ENCODE results near the gene TCEA2.

The TCEA2 gene

DNA sequence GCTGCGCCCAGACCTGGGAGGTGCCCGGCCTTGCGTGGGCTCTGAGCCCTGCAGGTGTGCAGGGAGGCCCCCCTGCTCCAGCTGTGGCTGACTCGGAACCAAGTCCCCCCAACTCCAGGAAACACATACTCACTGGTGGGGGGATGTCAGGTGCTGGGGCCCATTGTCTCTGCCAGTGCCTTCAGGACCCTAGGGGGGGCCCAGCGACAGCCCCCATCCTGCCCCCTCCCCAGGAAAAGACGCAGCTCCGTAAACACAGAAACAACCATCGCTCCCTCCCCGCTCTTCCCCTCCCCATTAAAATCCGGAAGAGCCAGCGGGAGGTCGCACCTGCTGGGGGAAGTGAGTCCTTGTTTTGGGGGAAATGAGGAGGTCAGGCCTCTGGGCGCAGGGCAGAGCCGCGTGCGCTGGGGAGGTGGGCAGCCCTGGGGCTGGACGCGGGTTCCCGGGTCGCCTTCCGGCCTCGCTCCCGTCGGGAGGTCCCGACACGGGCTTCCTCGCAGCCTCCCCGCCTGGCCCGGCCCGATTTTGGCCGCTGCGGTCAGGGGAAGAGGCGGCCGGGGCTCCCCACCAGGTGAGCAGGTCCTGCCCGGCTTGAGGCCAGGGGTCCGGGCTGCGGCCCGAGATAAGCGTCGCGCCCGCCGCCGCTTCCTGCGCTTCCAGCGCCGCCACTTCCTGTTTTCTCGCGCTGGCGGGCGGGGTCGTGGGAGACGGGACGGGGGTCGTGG, 20.8 kb upstream of the TCEA2 start:
- H3K4me3 ChIP-seq (ENCODE audit: low read depth, low read length): peak overlapping the region; percentile 25
- TF ChIP-seq MYC (IDR thresholded peaks at IDR 0.05; ENCODE audit: low read depth, low read length) (peak; percentile 46; the same call in 1 of the 2 replicates), POLR2A (IDR thresholded peaks at IDR 0.05; ENCODE audit: extremely low read depth, insufficient read length) (no peak)
- TF ChIP-seq, protein P1, sequence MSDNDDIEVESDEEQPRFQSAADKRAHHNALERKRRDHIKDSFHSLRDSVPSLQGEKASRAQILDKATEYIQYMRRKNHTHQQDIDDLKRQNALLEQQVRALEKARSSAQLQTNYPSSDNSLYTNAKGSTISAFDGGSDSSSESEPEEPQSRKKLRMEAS (IDR thresholded peaks at IDR 0.05; ENCODE audit: low read depth, low read length): peak; percentile 40; the same call in 1 of the 2 replicates
- TF ChIP-seq, protein P2, sequence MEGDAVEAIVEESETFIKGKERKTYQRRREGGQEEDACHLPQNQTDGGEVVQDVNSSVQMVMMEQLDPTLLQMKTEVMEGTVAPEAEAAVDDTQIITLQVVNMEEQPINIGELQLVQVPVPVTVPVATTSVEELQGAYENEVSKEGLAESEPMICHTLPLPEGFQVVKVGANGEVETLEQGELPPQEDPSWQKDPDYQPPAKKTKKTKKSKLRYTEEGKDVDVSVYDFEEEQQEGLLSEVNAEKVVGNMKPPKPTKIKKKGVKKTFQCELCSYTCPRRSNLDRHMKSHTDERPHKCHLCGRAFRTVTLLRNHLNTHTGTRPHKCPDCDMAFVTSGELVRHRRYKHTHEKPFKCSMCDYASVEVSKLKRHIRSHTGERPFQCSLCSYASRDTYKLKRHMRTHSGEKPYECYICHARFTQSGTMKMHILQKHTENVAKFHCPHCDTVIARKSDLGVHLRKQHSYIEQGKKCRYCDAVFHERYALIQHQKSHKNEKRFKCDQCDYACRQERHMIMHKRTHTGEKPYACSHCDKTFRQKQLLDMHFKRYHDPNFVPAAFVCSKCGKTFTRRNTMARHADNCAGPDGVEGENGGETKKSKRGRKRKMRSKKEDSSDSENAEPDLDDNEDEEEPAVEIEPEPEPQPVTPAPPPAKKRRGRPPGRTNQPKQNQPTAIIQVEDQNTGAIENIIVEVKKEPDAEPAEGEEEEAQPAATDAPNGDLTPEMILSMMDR (IDR thresholded peaks at IDR 0.05; ENCODE audit: low read depth, low read length): no peak
- peak; percentile 72 for DNase-seq (ENCODE audit: low read depth)

DNA sequence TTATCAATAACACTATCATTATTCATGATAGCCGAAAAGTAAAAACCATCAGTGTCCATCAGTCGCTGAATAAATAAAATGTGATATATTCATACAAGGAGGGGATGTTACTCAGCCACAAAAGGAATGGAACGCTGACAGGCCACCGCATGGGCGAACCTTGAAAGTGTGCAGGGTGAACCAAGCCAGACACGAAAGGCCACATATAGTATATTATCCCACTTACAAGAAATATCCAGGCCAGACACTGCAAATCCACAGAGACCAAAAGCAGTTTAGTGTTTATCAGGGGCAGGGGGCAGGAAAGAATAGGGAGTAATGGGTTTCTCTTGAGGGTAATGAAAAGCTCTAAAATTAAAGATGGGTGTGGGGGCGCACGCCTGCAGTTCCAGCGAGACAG, 19.2 kb upstream of the TCEA2 start:
- TF ChIP-seq, protein P1 (IDR thresholded peaks at IDR 0.05; ENCODE audit: low read depth, low read length): no peak
- TF ChIP-seq MYC (IDR thresholded peaks at IDR 0.05; ENCODE audit: low read depth, low read length) (no peak), POLR2A (IDR thresholded peaks at IDR 0.05; ENCODE audit: extremely low read depth, insufficient read length) (no peak)
- TF ChIP-seq, protein P2 (IDR thresholded peaks at IDR 0.05; ENCODE audit: low read depth, low read length): no peak
- DNase-seq (ENCODE audit: low read depth): no peak

DNA sequence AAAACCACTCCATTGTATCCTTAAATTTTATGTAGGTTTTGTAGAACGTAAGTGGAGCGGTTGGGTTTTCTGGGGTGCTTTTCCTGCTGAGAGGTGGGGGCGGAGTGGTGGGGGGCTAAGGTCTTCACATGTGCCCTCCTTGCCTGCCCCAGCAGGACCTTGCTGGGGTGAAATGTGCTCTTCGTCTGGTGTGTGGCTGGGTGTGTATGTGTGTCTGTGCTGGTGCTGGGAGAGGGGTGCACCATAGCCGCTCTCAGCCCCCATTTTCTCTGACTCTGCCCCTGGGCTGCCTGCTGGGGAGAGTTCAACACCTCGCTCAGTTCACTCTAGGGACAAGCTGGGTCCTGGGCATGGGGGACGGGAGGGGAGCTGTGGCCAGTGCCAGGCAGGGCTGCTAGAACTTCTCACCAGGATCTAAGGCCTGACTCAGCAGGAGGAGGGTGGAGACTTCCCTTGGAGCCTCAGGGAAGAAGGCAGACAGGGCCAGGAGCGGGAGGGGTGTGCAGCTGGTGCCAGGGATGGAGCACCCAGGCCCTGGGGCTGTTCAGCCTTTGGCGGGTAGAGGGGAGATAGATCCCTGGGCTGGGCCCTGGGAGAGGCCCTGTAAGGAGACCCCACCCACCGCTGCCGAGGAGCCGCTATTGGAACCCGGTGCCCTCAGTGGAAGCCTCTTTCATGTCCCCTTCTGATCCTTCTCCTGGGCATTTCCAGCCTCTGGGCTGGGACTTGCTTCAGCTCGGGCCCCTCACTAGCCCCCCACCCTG, 18.3 kb upstream of the TCEA2 start:
- no peak overlapping the region for H3K4me3 ChIP-seq (ENCODE audit: low read depth, low read length)
- DNase-seq (ENCODE audit: low read depth): no peak
- TF ChIP-seq, protein P2 (IDR thresholded peaks at IDR 0.05; ENCODE audit: low read depth, low read length): no peak
- TF ChIP-seq, protein P1 (IDR thresholded peaks at IDR 0.05; ENCODE audit: low read depth, low read length): no peak
- TF ChIP-seq POLR2A (IDR thresholded peaks at IDR 0.05; ENCODE audit: extremely low read depth, insufficient read length): no peak
- TF ChIP-seq MYC (IDR thresholded peaks at IDR 0.05; ENCODE audit: low read depth, low read length): no peak

More for the DNA sequence above, 19.2 kb upstream of the TCEA2 start:
- H3K4me3 ChIP-seq (ENCODE audit: low read depth, low read length): no peak overlapping the region

DNA sequence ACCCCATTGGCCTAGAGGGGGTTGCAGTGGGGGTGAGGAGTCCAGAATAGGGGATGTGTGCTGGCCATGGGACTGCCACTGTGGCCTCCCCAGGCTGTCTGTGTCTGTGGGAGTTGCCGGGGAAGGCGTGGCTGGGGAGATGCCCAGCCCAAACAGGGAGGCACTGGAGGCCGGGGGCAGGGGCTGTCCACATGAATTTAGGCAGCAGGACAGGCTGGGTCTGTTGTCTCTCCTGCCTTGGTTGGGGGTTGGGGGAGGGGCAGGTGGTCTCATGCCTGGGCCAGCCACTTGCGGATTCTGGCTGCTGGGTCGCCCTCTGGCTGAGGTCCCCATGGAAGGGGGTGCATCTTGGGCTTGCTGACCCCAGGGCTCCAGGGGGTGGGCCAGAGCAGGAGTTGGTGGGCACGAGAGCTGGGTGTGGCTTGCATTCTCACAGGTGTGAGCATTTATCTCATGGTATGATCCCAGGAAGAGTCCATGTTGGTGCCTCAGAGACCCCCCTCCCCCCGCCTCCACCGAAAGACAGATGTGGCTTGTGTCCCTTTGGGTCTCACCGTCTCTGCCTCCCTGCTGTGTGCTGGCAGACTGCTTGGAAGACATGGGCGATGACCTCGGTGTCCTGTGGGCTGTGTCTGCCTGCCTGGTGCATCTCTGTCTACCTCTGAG, 17.5 kb upstream of the TCEA2 start:
- peak; percentile 58 for DNase-seq (ENCODE audit: low read depth)

DNA sequence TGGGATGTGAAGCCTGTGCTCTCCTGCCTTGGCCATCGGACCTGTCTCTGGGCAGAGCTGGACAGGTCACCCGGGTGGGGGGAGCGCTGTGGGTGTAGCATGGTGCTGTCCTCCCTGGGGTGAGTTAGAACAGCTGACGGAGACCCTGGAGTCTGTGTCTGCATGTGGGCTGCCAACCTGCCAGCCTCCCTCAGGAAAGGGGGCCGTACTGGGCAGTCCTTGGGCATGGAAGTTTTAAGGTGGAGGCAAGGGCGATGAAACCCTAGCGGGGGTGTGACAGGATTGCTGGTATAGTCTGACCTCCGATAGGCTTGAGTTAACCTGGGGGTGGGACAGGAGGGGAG, 16.0 kb upstream of the TCEA2 start:
- TF ChIP-seq, protein P2 (IDR thresholded peaks at IDR 0.05; ENCODE audit: low read depth, low read length): no peak
- TF ChIP-seq MYC (IDR thresholded peaks at IDR 0.05; ENCODE audit: low read depth, low read length) (no peak), POLR2A (IDR thresholded peaks at IDR 0.05; ENCODE audit: extremely low read depth, insufficient read length) (no peak)
- TF ChIP-seq, protein P1 (IDR thresholded peaks at IDR 0.05; ENCODE audit: low read depth, low read length): no peak
- no peak for DNase-seq (ENCODE audit: low read depth)
- H3K4me3 ChIP-seq (ENCODE audit: low read depth, low read length): no peak overlapping the region

More for the DNA sequence above, 17.5 kb upstream of the TCEA2 start:
- TF ChIP-seq, protein P1 (IDR thresholded peaks at IDR 0.05; ENCODE audit: low read depth, low read length): no peak
- TF ChIP-seq POLR2A (IDR thresholded peaks at IDR 0.05; ENCODE audit: extremely low read depth, insufficient read length) (no peak), MYC (IDR thresholded peaks at IDR 0.05; ENCODE audit: low read depth, low read length) (no peak)
- TF ChIP-seq, protein P2 (IDR thresholded peaks at IDR 0.05; ENCODE audit: low read depth, low read length): no peak
- no peak overlapping the region for H3K4me3 ChIP-seq (ENCODE audit: low read depth, low read length)
